H1 (cell line): ENCODE measurements around the gene PRICKLE1. TPM values are rescaled to one million over a fixed set of nuclear protein-coding genes. Genes with fewer than 3 reads are reported as not detected.
A peak's percentile ranks its signal among the peaks of the same experiment; 100 is the strongest.

Source experiments
- CTBP2 ChIP-seq: IDR thresholded peaks from 2 replicates; pipeline ENCODE4 v1.7.0; 2011; ENCODE audit warnings: borderline replicate concordance, mild to moderate bottlenecking, moderate library complexity, mixed read lengths, low read length; ENCODE audit not compliant: insufficient read depth, insufficient read length
- GABPA ChIP-seq: IDR thresholded peaks from 2 replicates; pipeline ENCODE4 v1.6.1; 2011; ENCODE audit warnings: mild to moderate bottlenecking, low read length, moderate library complexity, borderline replicate concordance; ENCODE audit not compliant: insufficient read depth
- JUN ChIP-seq: IDR thresholded peaks from 2 replicates; pipeline ENCODE4 v1.6.1; 2011; ENCODE audit warnings: low read depth, mild to moderate bottlenecking, improper control_type of control experiment, low read length
- KDM4A ChIP-seq: IDR thresholded peaks from one replicate; pipeline ENCODE4 v1.7.1; 2012; ENCODE audit warnings: low read depth, mild to moderate bottlenecking, moderate library complexity, low read length, inconsistent platforms; ENCODE audit not compliant: severe bottlenecking
- PHF8 ChIP-seq: fragments of 200-600 bp; sonication (generic); conservative IDR thresholded peaks from 2 replicates; pipeline ENCODE4 v1.7.1; 2012; ENCODE audit warnings: low read depth, mild to moderate bottlenecking, inconsistent platforms, low read length, moderate library complexity
- POLR2A ChIP-seq, 2 experiments: IDR thresholded peaks; 1 replicate in 1 of 2; 2 replicates in 1 of 2; pipeline ENCODE4 v1.6.1; 2011; ENCODE audit warnings: low read depth in 2 of 2, low read length in 2 of 2, mild to moderate bottlenecking in 2 of 2; ENCODE audit errors: control extremely low read depth in 1 of 2
- POLR2AphosphoS5 ChIP-seq: IDR thresholded peaks from 2 replicates; pipeline ENCODE4 v1.6.1; 2011; ENCODE audit warnings: low read depth, low read length
- POU5F1 ChIP-seq: IDR thresholded peaks from 2 replicates; pipeline ENCODE4 v1.6.1; 2011; ENCODE audit warnings: low read depth, mild to moderate bottlenecking, low read length, moderate library complexity
- SIX5 ChIP-seq: IDR thresholded peaks from 2 replicates; pipeline ENCODE4 v1.6.1; 2011; ENCODE audit warnings: mild to moderate bottlenecking, low read depth, low read length
- TEAD4 ChIP-seq: IDR thresholded peaks from 2 replicates; pipeline ENCODE4 v1.6.1; 2012; ENCODE audit warnings: low read depth, low read length, inconsistent platforms, mixed read lengths
- polyA plus RNA-seq, 7 experiments: library from polyadenylated mRNA; depleted of rRNA in 3 of 7; stranded (reverse) in 5 of 7; unstranded in 2 of 7; fragments of >200 nt in 5 of 7; fragments of 200-250 nt in 2 of 7; gene quantifications; 1 replicate in 5 of 7; 2 replicates in 1 of 7; 4 replicates in 1 of 7; pipeline versions ENCODE4 v1.2.1 to v1.2.3, GENCODE V29; 2011 to 2013; ENCODE audit warnings: missing spikeins in 2 of 7, mixed read lengths in 2 of 7
- total RNA-seq: library from RNA; stranded (reverse); fragmentation: NEBNext Ultra II Directional; extraction: Animal tissue kit (Norgen Biotek cat#: 25700); gene quantifications from 2 replicates; pipeline ENCODE4 v1.2.1, GENCODE V29; 2021
- TF ChIP-seq, protein P1 (sequence below): fragments of 300-600 bp; sonication (generic); IDR thresholded peaks from 2 replicates; pipeline ENCODE4 v1.7.1; 2012; ENCODE audit warnings: low read length, moderate library complexity, mild to moderate bottlenecking, inconsistent platforms; ENCODE audit not compliant: insufficient replicate concordance
- TF ChIP-seq, protein P2 (sequence below): IDR thresholded peaks from 2 replicates; pipeline ENCODE4 v1.6.1; 2012; ENCODE audit warnings: inconsistent platforms

The PRICKLE1 gene
- total and polyA plus RNA-seq, 2 of the 8 experiments (the other 6 are each of a cell fraction or from before 2014, with no cell fraction given) = 14.0 to 22.4 TPM

DNA sequence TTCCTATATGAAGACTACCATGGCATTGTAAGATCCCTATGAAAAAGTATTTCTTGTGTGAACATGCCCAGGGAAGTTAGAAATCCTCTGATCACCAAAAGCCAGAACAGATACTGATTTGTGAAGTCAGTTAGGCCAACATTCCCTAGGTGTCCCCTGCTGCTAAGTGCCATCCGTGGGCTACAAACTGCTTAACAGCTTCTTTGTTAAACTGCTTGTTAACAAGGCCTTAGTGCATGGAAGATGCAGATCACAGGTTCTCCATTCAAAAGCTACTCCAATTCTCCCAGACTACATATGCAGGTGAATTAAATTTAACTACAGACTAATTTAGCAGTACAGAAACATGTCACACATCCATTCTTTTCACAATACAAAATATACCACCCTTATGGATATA, 108.2 kb downstream of the PRICKLE1 start (continued):
- TF ChIP-seq, protein P1, sequence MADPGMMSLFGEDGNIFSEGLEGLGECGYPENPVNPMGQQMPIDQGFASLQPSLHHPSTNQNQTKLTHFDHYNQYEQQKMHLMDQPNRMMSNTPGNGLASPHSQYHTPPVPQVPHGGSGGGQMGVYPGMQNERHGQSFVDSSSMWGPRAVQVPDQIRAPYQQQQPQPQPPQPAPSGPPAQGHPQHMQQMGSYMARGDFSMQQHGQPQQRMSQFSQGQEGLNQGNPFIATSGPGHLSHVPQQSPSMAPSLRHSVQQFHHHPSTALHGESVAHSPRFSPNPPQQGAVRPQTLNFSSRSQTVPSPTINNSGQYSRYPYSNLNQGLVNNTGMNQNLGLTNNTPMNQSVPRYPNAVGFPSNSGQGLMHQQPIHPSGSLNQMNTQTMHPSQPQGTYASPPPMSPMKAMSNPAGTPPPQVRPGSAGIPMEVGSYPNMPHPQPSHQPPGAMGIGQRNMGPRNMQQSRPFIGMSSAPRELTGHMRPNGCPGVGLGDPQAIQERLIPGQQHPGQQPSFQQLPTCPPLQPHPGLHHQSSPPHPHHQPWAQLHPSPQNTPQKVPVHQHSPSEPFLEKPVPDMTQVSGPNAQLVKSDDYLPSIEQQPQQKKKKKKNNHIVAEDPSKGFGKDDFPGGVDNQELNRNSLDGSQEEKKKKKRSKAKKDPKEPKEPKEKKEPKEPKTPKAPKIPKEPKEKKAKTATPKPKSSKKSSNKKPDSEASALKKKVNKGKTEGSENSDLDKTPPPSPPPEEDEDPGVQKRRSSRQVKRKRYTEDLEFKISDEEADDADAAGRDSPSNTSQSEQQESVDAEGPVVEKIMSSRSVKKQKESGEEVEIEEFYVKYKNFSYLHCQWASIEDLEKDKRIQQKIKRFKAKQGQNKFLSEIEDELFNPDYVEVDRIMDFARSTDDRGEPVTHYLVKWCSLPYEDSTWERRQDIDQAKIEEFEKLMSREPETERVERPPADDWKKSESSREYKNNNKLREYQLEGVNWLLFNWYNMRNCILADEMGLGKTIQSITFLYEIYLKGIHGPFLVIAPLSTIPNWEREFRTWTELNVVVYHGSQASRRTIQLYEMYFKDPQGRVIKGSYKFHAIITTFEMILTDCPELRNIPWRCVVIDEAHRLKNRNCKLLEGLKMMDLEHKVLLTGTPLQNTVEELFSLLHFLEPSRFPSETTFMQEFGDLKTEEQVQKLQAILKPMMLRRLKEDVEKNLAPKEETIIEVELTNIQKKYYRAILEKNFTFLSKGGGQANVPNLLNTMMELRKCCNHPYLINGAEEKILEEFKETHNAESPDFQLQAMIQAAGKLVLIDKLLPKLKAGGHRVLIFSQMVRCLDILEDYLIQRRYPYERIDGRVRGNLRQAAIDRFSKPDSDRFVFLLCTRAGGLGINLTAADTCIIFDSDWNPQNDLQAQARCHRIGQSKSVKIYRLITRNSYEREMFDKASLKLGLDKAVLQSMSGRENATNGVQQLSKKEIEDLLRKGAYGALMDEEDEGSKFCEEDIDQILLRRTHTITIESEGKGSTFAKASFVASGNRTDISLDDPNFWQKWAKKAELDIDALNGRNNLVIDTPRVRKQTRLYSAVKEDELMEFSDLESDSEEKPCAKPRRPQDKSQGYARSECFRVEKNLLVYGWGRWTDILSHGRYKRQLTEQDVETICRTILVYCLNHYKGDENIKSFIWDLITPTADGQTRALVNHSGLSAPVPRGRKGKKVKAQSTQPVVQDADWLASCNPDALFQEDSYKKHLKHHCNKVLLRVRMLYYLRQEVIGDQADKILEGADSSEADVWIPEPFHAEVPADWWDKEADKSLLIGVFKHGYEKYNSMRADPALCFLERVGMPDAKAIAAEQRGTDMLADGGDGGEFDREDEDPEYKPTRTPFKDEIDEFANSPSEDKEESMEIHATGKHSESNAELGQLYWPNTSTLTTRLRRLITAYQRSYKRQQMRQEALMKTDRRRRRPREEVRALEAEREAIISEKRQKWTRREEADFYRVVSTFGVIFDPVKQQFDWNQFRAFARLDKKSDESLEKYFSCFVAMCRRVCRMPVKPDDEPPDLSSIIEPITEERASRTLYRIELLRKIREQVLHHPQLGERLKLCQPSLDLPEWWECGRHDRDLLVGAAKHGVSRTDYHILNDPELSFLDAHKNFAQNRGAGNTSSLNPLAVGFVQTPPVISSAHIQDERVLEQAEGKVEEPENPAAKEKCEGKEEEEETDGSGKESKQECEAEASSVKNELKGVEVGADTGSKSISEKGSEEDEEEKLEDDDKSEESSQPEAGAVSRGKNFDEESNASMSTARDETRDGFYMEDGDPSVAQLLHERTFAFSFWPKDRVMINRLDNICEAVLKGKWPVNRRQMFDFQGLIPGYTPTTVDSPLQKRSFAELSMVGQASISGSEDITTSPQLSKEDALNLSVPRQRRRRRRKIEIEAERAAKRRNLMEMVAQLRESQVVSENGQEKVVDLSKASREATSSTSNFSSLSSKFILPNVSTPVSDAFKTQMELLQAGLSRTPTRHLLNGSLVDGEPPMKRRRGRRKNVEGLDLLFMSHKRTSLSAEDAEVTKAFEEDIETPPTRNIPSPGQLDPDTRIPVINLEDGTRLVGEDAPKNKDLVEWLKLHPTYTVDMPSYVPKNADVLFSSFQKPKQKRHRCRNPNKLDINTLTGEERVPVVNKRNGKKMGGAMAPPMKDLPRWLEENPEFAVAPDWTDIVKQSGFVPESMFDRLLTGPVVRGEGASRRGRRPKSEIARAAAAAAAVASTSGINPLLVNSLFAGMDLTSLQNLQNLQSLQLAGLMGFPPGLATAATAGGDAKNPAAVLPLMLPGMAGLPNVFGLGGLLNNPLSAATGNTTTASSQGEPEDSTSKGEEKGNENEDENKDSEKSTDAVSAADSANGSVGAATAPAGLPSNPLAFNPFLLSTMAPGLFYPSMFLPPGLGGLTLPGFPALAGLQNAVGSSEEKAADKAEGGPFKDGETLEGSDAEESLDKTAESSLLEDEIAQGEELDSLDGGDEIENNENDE = peak; percentile 29
- TF ChIP-seq POLR2AphosphoS5 (peak; percentile 45; the same call in 1 of the 2 replicates), CTBP2 (no peak), GABPA (no peak), JUN (no peak), POLR2A (IDR thresholded peaks at IDR 0.05; ENCODE audit: control extremely low read depth in 1 of 2, low read depth in 2 of 2, low read length in 2 of 2) (no peak), POU5F1 (no peak), TEAD4 (peak; percentile 25; the same call in 1 of the 2 replicates), PHF8 (no peak), KDM4A (no peak), SIX5 (no peak)
- TF ChIP-seq, protein P2, sequence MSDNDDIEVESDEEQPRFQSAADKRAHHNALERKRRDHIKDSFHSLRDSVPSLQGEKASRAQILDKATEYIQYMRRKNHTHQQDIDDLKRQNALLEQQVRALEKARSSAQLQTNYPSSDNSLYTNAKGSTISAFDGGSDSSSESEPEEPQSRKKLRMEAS = no peak
